A375 (cell line): ENCODE results near the gene HILPDA. TPM values are rescaled to one million over a fixed set of nuclear protein-coding genes. Genes with fewer than 3 reads are reported as not detected.

Experiments used
- small RNA-seq: library from RNA; depleted of rRNA; stranded (forward); fragments of <200 nt; gene quantifications from one replicate; pipeline ENCODE3, GENCODE V24; 2014
- total RNA-seq: library from RNA; depleted of rRNA; stranded (reverse); fragments of >200 nt; shearing (Covaris generic); gene quantifications from 2 replicates; pipeline ENCODE4 v1.2.3, GENCODE V29; 2014; rRNA removed

HILPDA gene, protein sequence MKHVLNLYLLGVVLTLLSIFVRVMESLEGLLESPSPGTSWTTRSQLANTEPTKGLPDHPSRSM
- total RNA-seq: 8.9 and 10.9 TPM in 2 replicates

DNA sequence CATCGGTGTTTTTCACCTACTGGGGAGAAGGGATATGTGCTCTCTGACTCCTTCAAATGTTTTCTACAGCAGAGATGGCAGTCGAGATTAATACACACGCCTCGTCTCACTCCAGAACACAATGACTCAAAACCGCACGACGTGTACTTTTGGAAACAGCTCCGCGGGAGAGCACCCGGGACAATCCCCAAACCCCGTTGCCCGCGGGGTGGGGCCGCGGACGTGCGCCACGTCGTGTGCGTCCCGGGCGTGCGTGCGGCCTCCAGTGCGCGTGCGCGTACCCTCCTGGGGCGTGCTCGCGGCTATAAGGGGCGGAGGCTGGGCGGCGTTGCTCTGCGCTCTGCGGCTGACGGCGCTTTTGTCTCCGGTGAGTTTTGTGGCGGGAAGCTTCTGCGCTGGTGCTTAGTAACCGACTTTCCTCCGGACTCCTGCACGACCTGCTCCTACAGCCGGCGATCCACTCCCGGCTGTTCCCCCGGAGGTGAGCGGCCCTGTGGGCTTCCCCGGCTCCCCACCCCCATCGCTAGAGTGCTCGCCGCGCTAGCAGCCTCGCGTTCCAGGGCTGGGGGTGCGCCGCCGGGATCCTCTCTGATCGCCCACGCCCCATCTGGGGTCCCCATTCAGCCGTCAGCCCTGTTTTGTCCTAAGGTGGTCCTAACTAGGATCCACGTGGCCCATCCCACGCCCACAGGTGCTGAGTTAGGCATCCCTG lies at the start of gene HILPDA:
HILPDA (plus strand) TSS at position 336 of the 712 bp plus-strand sequence. CDS start 1,391 bp downstream, outside the sequence.

DNA sequence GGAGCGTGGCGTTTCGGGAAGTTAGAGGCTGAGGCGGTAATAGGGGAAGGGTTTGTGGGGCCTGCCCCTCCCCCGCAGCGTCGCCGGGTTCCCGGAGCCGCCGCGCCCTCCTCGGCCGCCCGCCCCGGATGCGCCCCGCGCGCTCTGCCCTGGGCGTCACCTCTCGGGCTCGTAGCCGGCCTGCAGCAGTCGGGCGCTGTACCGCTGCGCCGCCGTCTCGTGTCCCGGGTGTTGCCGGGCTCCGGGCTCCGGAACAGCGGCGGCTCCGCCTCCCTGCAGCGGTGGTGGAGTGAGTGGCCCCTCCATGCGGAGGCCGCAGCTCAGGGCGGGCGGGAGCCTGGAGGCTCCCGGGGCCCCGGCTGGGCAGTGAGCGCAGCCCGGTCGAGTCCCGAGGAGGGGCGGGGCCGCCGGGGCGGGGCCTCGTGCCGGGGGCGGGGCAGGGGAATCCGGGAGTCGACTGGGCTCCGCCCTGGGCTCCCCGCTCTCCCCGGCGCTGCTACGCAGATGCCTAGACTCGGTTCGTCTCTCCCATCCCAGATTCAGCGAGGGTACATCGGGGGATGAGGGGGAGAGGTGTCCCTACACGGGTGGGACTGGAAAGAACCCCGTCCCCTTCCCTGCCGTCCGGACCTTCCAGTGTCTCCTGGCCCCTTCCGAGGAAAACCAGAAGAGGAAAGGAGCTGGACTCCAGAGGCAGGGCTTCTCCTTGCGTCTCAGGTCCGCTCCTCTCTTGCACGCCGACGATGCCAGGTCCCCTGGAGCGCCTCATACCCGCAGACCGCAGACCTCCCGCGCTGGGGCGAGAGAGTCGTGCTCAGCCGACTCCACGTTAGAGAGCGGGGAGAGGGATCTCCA lies 45.9 kb upstream of the HILPDA start, which contains the start of gene IMPDH1:
IMPDH1 (minus strand) TSS at position 387 of the 855 bp plus-strand sequence; CDS start at position 306, 81 bp downstream.

DNA sequence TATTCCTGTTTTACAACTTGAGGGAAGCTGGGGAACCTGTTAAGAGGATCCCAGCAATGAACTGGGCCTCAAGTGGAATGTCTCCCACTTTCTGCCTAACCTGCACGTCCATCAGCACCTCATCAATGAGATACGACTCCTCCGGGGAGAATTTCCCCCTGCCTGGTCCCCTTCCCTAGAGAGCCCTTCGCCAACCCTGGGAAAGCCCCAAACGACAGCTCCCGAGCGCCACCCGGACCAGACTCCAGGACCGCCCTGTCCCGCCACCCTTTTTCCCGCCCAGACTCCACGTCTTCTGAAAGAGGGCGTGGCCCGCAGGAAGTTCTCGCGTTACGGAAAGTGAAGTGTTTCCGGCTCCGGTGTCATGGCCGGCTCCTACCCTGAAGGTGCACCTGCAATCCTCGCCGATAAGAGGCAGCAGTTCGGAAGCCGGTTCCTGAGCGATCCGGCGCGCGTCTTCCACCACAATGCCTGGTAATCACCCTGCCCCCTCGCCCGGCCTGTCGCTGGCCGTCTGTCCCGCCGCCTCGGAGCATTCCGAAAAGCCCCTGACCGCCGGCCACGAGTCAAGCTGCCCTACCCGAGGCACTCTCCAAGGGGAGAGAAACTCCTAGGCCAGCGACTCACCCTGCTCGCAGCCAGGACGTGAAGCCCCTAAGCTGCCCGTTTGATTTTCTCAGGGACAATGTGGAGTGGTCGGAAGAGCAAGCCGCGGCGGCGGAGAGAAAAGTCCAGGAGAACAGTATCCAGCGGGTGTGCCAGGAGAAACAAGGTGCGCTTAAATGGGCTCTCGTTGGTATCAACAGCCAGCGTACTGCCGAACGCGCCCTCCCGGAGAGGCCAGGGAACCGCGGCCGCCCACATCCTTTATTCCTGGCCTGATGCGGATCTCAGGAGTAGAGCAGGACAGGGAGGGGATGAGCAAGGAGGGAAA lies 21.0 kb downstream of the HILPDA start, which contains the start of gene METTL2B:
METTL2B (plus strand) TSS at position 347 of the 934 bp plus-strand sequence; CDS start at position 365, 18 bp downstream.

Small RNAs within 50 kb of the gene (small RNA-seq; reads per million reads assigned to genes)
- not detected for gene AC010655.1
- gene AC010655.2: not detected
- not detected for gene RF00017
- not detected for gene RNU7-54P

Other genes with a start within 250 kb of the HILPDA start
- not detected in 2 replicates for gene LEP, start 214.6 kb upstream of the HILPDA start, total RNA-seq
- 73.9 and 76.8 TPM in 2 replicates for gene RBM28, start 112.0 kb upstream of the HILPDA start, total RNA-seq
- gene PRRT4, start 94.2 kb upstream of the HILPDA start, total RNA-seq: 0.05 TPM in 1 of 2 replicates, not detected in the other
- 59.7 and 65.2 TPM in 2 replicates for gene IMPDH1, start 45.9 kb upstream of the HILPDA start, total RNA-seq
- gene METTL2B, start 20.9 kb downstream of the HILPDA start, total RNA-seq: 37.5 and 43.4 TPM in 2 replicates
- gene GARIN1A, start 216.4 kb downstream of the HILPDA start, total RNA-seq: 0.87 and 1.1 TPM in 2 replicates